HG02763 (cell line): Measurements from ENCODE around the gene GNMT.
"Not testable (repeated sequence)": the region's sequence is repeated elsewhere in the genome, so short reads cannot be mapped to it uniquely, and the experiment has no call there.

Experiments
- ATAC-seq: cut with Tn5 transposase; IDR thresholded peaks from one replicate; pipeline ENCODE4 v1.9.1; 2021; ENCODE audit warnings: mild to moderate bottlenecking, moderate library complexity; ENCODE audit not compliant: unreplicated experiment

Gene GNMT

GRCh38 chr6:42940493-42941045 is 20.0 kb upstream of the GNMT start:
- ATAC-seq, result no peak

GRCh38 chr6:42941356-42941755 is 19.2 kb upstream of the GNMT start:
- not testable (repeated sequence) for ATAC-seq

DNA sequence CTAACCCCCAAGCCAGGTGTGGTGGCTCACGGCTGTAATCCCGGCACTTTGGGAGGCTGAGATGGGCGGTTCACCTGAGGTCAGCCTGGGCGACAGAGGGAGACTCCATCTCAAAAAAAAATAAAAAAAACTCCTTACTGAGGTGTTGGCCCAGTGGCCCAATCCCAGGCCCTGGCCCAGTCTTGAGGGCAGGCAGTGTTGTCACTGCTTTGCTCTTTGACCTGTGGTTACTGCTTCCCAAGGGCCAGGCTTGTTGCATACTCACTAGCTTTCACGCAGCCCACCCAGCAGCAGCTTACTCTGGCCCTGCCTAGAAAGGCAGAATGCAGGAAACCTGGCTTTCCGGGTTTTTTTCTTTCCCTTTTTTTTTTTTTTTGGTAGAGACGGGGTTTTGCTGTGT is 18.1 kb upstream of the GNMT start:
- ATAC-seq, result no peak

DNA sequence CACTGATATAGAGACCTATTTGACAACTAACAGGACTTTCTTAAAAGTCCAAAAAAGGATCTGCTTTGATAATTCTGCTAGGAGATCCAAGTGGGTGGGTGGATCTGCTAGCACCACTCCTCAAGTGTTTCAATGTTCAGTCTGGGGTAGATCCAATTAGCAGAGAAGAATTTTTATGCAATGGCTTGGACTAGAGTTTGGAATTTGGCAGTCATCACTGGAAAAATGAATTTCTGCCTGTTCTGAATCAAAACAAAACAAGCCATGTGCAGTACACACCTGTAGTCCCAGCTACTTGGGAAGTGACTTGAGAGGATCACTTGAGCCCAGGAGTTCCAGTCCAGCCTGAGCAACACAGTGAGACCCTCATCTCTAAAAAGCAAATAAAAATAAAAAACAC is 12.6 kb upstream of the GNMT start:
- no peak for ATAC-seq

DNA sequence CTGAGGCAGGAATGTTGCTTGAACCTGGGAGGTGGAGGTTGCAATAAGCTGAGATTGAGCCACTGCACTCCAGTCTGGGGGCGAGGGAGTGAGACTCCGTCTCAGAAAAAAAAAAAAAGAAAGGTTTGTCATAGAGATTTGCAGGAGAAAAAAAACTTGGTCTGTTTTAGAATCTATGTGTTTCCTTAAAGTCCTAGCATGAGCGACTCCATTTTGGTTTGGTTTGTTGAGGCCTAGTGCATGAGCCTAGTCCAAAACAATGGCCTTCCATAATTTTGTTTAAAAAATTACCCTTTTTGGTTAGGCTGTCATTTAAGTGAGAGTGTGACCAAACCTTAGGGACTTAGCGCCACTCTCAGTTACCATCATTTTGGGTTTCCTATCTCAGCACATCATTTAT is 8.2 kb upstream of the GNMT start:
- ATAC-seq, result no peak

DNA sequence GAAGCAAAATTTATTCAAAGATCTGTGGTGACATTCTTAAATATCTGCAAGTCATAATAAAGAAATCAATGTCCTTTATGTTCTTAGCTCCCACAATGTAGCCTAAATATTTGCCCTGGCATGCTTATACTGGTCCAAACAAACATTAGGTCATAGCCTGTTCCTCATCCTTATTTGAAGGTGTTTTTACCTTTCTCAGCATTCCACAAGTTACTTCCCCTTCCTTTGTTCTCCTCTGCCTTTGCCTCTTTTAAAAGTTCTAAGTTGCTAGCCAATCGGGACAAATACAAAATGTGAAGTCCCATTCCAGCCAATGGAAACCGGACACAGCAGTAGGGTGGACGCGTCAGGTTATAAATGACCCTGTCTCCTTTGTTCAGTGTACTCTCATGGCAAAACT is 6.1 kb upstream of the GNMT start:
- ATAC-seq, result not testable (repeated sequence)

DNA sequence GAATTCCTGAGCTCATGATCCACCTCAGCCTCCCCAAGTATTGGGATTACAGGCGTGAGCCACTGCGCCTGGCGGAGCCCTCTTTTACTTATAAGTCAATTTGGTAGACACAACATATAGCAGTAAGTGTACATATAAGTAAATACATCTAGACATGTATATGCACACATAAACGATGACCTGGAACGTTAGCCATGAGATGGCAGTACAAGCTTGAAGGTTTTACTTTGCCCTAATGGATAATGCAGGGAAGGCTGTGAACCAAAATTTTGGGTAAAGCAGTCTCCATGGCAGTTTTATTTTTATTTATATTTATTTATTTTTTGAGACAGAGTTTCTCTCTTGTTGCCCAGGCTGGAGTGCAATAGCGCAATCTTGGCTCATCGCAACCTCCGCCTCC is 2.4 kb upstream of the GNMT start:
- ATAC-seq, result no peak

GRCh38 chr6:42959917-42960242 is 674 bp upstream of the GNMT start:
- ATAC-seq, result no peak

DNA sequence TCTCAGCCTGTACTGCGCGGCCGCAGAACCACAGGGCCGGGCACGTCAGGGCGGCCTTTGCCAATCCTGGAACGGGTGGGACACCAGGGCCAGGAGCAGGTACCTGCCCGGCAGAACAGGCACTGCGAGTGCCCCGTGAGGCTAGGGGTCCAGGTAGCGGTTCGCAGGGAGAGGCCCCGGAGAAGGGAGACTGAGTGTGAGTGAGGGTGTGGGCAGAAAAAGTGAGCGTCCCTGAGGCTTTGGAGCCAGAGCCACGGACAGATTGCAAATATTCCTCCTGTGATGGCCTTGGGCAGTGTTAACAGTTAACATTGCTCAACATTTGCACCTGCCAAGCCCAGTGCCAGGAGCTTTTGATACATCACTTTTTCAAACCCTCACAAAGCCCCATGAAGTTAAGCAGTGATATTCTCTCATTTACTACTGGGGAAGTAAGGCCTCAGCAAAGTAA is 491 bp downstream of the GNMT start:
- ATAC-seq, result no peak

GRCh38 chr6:42962096-42962495 is 1.5 kb downstream of the GNMT start:
- no peak for ATAC-seq

- no peak for ATAC-seq
Measured at GRCh38 chr6:42962502-42963178, 2.1 kb downstream of the GNMT start.

- ATAC-seq, result no peak
Measured at GRCh38 chr6:42963179-42963854, 2.8 kb downstream of the GNMT start.

- no peak for ATAC-seq
Measured at GRCh38 chr6:42963855-42964605, 3.5 kb downstream of the GNMT start.

DNA sequence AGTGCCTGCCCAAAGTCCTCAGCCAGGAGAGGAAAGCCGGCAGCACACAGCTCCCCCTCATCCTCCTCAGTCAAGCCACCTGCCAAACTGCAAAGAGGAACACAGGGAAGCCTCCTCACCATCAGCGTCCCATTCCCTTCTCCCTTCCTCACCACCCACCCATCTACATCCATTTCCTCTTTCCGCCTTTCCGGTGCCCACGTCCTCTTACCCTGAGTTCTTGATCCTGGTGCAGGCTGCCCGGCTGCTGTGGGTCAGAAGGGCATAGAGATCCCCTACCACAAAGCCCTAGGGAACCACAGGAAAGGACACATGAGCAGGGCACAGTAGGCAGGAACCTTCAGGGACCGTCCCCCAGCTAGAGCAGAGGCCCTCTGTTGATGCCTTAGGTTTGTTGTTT is 6.0 kb downstream of the GNMT start:
- no peak for ATAC-seq

DNA sequence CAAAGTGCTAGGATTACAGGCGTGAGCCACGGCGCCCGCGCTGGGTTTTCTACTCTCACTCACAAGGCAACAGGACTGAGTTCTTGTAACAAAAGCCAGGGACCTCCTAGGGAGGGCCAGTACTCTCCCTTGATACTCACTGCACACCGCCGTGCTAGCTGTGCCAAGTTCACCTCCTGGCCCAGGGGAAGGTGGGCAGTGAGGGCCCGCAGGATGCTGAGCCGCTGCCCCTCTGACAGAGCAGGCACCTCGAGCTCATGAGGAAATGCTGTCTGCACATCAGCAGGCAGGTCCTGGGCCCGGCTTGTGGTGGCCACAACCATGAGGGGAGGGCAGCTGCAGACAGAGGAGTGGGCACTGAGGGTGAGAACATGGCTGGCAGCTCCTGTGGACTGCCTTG is 6.7 kb downstream of the GNMT start:
- ATAC-seq, result no peak

- ATAC-seq, result no peak
Measured at GRCh38 chr6:42968126-42968701, 7.7 kb downstream of the GNMT start.

GRCh38 chr6:42968783-42969182 is 8.2 kb downstream of the GNMT start:
- no peak for ATAC-seq

GRCh38 chr6:42969431-42969830 is 8.9 kb downstream of the GNMT start:
- ATAC-seq, result no peak

- no peak for ATAC-seq
Measured at GRCh38 chr6:42969934-42970333, 9.4 kb downstream of the GNMT start.

DNA sequence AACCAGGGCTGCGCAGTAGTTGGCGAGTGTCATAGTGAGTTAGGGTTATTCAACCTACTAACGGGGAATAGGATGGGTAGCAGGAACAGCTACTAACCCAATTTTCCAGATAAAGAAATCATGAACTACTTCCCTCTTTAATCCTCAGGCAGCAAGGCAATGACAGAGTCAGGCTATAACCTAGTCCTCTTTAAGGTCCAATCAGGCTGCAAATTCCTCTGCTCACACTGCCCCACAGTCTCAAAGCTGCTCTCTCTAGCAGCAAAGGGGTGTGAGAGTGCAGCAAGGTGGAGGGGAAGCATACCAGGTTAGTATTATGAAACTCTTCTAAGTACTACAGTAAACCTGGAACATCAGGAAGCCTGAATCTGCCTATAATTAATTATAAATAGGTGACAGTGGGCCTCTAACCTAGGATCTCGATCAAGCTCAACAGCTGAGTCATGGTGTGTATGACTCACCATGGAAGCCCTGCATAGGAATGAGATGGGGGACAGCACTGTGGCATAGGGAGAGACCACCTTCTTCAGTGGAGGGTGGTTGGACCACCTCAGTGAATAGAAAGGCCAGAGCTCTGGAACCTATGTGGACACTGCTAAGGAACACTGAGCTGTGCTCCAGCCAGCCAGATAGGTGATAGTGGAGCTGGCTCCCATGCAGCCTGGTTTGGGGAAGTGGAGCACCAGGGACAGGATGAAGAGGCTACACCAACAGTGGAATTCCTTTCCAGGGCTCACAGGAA is 10.5 kb downstream of the GNMT start:
- no peak for ATAC-seq
